GM21576 (cell line): ENCODE results near the gene GRID1.

Source experiments
- ATAC-seq: cut with Tn5 transposase; IDR thresholded peaks from one replicate; pipeline ENCODE4 v1.9.1; 2021; ENCODE audit warnings: mild to moderate bottlenecking, moderate library complexity; ENCODE audit not compliant: unreplicated experiment

Gene GRID1

DNA sequence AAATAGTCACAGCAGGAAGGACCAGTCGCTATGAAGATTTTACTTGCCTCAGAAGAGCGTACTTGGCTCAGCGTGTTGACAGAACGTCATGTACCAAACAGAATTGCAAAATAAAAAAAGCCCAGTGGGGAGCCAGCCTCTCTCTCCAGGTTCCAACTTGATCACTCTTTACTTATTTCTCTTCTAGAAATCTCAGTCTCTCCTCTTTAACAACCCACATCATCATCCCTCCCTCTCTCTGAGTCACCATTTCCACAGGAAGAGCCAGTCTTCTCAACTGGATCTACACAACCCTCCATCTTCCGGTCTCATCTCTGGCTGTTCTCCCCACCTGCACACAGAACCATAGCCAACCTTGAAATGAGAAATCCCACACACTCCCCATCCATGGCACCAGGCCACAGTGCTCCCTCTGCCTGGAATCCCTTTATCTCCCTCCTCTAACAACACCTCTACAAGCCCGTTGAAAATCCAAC lies 718.3 kb downstream of the GRID1 start:
- no peak for ATAC-seq

DNA sequence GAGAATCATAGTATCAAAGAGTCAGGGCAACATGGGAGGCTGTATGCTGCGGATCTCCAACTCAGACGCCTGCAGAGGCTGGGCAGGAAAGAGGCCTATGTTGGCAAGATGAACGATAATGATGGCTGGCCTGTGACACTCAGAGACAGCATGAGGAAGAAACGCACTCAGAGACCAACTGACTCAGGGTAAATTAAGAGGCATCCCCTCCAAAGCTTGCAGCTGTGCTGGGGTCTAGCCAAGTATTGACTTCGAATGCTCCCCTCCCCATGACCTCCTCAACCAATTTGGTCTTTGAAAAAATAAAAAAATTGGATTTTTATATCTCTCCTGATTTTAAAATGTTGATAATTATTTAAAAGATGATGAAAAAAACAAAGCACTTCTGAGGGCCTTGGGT lies 718.9 kb downstream of the GRID1 start:
- ATAC-seq: no peak

DNA sequence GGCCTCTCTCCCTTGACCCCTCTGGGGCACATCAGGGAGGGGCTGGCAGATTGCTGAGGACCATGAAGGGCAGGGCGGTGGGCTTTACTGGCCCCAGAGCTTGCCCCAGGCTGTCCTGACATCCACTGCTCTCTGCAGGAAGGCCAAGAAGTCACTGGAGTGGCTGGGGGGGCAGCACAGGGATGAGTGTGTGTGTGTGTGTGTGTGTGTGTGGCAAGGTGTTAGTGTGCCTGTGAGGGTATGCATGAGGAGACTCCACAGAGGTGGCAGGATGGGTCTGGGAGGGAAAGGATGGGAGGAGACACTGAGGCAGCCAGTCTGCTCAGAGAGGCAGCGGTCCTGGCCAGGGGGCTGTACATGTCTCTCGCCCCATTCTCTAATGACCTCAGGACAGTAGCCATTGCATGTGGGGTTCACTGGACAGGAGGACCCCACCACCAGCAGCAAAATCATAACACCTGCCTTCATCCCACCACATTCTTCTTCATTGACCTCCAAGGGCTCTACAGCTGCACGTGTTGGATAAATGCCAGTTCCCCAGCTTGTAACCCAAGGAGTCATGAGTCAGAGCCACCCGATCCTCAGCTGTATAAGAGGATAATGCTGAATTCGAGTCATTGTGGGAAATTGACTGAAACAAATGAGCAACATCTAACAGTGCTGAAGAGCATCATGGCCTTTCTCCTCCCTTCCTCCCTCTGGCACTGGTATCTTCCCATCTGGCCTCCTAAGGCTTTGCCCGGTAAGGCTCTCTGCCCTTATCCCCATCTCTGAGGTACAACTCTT lies 720.5 kb downstream of the GRID1 start:
- ATAC-seq: no peak

DNA sequence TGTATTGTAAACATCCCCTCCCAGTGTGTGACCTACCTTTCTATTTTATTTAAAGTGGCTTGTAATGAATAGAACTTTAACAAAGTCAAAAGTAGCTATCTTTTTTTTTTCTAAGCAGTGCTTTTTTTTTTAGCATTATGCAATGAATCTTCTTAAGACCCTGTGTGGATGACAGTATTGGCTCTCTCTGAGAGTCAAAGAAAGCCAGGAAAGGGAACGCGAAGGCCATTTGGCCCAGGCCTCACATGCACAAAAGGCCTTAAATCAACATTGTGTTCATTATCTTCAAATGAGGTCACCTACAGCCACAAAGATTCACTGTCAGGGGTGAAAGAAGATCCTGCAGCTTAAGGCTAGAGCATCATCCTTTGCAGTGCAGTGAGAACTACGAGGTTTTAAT lies 721.5 kb downstream of the GRID1 start:
- no peak for ATAC-seq

DNA sequence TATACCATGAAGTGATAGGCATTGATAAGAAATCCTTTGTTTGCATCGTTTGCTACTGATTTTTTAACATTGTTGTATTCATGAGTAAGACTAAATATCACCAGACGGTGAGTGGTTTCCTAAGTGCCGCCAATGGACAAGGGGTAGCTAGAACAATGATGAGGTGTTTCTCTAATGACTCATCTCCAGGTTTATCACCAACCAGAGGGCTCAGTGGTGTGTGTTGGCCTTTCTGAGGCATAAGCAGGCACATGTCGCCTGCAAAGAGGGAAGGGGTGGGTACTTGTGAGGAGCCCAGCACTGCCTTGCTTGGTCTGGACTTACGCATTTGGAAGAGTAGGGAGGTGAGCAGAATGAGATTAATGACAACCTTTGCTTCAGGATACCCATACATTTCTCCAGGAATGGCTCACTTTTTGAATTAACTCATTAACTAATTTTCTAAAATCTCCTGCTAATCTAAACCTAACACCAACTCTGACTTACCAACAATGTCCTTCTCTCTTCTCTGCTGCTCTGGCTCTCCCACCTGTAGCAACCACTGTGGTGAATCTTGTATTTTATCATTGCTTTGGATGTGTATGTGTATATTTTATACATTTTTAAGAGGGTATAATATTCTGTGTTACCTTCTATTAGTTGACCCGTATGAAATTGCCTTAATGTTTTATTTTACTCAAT lies 722.6 kb downstream of the GRID1 start:
- no peak for ATAC-seq

DNA sequence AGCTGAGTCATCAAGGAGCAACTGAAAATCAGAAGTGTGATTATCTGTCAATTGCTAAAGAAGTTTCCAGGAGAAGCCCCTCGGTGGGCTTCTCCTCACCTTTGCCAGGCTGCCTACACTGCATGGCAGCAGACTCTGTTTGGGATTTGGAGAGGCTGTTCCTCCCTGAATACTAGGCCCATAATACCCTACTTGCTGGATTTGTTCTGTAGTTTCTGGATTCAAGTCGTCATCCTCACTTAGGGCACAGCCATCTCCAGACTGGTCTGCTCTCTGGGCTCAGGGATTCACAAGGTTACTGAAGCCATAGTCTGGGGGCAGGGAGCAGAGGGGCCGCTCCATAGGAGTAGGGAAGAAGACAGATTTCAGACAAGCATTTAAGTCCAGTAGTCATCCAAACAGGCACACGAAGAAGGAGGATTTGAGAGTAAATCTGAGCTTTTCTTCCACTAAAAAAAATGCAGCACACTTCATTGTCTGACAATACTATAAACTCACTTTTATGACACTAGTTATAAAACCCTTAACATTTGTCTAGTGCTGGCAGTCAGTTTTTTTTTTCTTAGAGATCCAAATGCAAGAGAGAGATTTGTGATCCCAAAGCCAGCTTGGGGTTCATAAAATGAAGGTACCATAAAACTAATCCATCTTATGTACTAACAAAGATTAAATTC lies 723.3 kb downstream of the GRID1 start:
- ATAC-seq: no peak

DNA sequence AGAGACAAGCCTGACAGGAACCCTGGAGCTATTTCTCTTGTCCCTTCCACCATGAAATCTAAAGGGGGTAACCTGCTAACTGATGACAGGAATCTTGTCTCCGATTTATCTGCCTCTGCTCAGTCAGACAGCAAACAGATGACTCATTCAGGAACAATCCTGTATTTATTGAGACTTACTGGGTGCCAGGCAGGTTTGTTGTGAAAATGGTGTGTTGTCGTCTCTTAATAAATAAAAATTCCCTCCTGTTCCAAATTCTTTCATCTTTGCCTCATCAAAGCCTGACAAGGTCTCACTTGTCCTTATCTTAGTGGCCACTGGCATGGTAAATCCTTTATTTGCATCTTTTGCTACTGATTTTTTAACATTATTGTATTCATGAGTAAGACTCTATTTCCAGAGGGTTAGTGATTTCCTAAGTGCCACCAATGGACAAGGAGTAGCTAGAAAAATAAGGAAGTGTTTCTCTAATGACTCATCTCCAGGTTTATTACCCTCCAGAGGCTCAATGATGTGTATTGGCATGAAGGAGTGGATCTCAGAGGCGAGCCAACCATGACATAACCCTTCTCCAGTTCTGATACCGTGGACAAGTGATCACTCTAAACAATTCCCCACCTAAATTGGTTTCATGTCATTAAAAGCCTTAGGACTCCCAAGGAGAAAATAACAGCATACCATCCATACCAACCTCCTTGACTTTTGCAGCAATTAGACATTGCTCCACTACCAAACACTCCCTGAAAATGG lies 724.0 kb downstream of the GRID1 start:
- ATAC-seq: no peak

DNA sequence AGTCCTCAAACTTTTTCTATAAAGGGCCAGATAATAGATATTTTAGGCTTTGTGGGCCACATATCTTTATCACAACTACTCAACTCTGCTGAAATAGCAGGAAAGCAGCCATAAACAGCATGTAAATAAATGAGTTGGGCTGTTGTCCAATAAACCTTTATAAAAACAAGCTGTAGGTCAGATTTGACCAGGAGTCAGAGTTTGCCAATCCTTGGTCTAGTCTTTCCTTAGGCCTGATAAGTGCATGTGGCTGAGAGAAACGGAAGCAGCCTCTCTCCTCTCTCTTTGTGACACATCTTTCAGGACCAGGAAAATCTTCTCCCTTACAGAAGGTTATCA lies 724.5 kb downstream of the GRID1 start:
- no peak for ATAC-seq

DNA sequence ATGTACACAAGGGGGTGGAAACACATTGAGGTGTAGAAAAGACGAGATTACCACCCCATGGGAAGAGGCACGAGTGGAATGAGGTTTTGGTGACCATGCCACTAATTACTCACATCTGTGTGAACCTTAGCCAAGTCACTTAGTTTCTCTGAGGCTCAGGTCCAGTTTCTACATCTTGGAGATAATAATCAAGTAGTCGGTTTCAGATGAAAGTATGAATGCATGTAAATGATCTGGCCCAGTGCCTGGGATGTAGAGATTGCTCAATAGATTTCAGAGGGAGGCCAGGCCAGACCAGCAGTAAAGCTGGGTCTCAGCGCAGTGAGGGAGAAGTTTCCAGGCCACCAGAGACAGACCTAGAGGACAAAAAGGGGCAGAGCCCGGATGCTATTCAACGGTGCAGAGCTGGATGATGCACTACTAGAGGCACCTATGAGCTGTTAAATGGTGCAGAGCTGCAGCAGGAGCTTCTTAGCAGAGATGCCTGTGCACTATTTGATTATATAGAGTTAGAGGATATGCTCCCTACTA lies 725.1 kb downstream of the GRID1 start:
- no peak for ATAC-seq

DNA sequence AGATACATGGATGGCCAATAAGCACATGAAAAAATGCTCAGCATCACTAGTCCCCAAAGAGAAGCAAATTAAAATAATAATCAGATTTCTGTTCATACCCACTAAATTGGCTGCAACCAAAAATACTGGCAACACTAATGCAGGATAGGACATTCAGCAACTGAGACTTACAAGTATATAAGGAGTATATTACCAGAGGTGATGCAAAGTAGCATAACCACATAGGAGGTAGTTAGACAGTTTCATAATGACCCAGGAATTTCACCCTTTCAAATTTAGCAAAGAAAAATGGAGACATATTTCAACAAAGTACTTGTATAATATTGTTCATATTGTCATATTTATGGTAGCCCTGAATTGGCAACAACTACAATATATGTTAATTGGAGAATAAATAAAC lies 727.8 kb downstream of the GRID1 start:
- ATAC-seq: peak; percentile 58

DNA sequence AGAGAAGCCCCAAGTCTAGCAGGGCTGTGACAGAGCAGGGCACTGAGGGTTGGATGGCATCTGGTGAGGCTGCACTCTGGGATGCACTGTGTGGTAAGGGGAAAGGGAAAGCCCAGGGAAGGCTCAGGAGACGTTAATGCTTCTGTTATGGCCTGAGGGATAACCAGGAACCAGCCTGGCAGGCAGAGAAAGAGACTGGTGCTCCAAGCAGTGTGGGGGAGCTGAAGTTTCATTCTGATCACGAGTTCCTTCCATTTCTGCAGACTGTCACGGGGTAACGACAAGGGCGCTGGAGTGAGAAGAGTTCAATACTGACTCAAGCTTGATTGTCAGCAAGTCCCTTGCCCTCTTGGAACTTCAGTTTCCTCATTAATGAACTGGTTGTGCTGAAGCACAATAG lies 730.9 kb downstream of the GRID1 start:
- peak; percentile 61 for ATAC-seq

DNA sequence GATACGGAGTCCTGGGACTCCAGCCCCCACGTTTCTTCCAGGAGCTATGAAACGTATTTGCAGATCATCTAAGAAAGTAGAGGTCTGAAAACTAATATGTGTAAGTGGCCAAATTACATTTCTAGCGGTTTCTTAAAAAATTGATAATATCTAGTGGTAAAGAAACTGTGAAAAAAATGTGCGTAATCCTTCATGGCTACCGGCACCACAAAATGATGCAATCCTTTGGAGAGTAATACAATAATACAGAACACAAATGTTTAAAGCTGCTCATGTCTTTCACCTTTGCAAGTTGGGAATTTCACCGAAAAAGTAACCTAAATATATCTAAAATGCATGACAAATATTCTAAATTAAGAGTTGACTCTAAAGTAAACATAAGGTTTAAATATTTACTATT lies 742.1 kb downstream of the GRID1 start:
- ATAC-seq: no peak

DNA sequence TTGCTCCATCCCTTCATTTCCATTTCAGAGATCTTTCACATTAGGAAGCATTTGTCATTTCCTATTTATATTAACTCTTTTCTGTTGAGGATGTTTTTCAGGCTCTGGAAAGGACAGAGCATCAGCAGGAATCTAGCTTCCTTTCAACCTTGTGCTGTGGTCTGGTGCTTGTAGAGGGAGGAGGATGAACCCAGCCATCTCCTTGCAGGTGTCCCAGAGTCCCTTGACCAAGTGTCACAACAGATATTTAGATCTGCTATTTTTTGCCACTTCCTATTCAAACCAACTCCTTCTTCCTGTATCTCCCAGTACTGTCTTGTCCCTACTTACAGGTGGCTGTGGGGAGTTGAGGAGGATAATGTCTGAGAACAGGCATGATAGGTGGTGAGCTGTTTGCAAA lies 742.8 kb downstream of the GRID1 start:
- no peak for ATAC-seq

DNA sequence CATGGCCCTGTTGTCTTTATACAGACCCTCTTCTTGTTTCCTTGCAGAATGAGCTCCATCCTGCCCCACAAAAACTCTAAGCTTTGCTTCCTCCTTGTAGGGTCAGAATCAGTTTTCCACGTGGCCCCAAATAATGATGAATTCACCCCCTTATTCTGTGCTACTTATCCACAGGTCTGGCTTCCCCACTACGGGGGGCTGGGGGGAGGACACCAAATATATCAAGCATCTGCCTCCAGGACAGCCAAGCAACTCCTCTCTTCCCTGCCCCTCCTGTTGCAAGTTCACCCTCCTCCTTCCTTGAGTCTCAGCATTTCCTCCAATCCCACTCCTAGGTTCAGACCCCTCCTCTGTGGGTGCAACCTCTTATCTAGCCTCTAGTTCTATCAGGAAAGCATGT lies 743.3 kb downstream of the GRID1 start:
- ATAC-seq: no peak

DNA sequence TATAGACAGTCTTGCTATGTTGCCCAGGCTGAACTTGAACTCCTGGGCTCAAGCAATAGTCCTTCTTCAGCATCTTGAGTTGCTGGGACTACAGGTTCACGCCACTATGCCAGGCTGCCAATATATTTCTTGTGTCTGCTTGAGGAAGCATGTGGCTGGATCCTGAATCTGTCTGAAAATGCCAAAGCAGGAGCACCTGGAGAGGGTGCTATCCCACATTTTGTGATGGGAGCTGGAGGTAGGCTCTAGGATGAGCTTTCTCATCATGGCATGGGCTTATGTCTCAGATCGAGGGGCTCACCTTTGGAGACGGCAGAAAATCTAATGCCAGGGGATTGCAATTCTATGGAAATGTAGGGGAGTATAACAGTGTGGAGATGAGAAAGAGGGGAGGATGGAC lies 744.2 kb downstream of the GRID1 start:
- no peak for ATAC-seq

DNA sequence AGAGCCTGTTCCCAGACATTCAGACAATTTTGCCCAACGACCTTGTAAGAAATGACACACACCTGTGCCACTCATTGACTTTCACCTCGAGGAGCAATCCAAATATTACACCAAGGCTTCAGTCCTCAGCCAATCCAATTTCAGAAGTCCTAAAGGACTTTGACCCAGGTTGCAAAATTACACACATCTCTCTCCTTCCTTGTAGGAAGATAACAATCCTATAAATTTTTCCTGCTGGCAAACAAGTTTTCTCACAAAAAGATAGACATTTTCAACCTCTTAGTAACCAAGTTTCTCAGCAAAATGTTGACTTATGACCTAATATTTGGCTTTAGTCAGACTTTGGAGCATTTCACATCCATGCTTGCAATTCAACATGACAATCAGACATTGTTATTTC lies 745.0 kb downstream of the GRID1 start:
- no peak for ATAC-seq

DNA sequence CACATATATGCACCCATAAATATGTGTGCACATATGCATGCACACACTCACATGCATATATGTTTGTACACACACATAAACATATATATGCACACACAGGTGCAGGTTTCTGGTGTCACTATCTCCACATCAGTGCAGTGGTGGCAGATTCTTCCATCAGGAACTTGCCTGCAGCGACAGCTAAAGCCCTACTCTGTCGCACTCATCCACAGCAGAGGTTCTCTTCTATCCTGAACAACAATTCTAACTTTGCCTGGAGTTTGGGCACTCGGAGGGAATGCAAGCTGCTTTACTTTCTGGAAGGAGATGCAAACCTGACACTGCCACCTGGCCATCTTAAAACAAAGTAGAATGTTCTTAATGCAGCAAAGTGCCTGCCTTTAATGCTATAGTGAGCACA lies 745.8 kb downstream of the GRID1 start:
- no peak for ATAC-seq

DNA sequence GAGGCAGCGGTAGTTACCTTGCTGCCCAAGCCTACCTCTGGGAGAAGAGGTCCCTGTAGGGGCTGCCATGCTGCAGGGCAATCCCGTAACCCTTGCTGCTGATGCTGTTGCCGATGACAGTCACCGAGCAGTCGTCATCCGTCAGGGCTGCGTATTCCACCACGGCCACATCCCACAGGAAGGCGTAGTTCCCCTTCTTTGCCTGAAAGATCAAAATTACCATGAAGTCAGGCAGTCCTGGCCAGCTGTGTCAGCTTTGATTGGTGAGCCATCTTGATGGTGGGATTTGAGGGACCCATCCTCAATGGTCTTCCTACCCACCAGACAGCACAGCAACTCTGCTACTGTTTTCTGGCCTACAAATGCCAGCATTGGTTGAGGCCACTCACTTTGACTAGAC lies 746.8 kb downstream of the GRID1 start:
- no peak for ATAC-seq

DNA sequence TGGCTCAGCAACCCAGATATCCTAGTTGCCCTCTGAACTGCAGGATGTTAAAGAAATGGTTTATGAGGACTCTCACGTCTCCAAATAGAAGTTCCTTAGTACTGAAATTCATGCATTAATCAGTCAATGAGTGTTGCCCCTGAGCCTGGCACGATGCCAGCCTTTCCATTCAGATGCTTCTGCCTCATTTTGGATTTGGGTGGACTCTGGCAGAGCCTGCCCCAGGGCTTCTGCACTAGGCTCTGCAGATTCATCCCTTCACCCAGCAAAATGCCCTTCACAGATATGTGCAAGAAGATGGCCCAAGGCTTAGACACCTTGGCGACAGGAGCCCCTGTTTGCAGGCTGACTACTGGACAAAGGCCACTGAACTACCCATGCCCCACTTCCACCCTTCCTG lies 747.8 kb downstream of the GRID1 start:
- ATAC-seq: no peak

DNA sequence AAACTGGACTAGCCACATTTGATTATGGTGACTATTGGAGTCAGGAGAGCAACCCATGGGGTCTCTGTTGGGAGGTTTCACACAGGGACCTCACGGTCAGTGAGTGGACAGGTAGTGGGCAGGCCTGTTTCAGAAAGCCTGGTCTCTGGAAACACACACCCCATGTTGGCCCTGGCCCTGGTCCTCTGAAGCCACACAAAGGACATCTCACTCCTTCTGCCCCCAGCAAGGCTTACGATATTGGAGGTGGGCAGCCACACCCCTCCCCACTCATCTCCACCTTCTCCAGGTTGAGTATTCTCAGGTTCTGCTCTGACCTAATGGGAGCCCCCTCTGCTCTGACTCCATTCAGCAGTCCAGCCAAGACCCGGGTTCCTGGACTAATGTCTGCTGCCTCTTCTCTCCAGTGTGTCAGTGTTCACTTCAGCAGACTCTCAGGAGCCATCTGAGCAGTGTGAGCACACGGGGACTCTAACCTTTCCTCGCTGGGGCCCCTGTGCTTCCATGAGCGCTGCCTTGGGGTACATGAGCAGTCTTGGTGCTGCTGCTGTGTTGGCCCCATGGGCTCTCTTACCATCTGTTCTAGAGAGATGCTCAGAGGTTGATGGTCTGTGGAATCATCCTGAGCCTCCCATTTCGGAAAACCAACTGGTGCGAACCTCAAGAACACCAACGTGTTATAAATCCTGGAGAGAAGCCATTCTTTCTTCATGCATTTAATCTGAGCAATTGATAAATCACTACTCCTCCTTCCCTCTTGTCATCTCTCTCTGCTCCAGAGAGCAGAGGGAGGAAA lies 748.6 kb downstream of the GRID1 start:
- ATAC-seq: no peak
